HG02852 (cell line): ENCODE data around the gene ANTXR2.

ENCODE experiments used
- ATAC-seq: cut with Tn5 transposase; IDR thresholded peaks from one replicate; pipeline ENCODE4 v1.9.1; 2021; ENCODE audit warnings: mild to moderate bottlenecking, moderate library complexity; ENCODE audit not compliant: unreplicated experiment

The ANTXR2 gene

GRCh38 chr4:80092847-80093246, 19.8 kb upstream of the ANTXR2 start:
- ATAC-seq = no peak

- ATAC-seq = no peak
Measured at GRCh38 chr4:80092088-80092487, 19.1 kb upstream of the ANTXR2 start.

GRCh38 chr4:80091688-80092087, 18.7 kb upstream of the ANTXR2 start:
- ATAC-seq = no peak

- no peak for ATAC-seq
Measured at GRCh38 chr4:80091184-80091583, 18.2 kb upstream of the ANTXR2 start.

- no peak for ATAC-seq
Measured at GRCh38 chr4:80090090-80090489, 17.1 kb upstream of the ANTXR2 start.

- ATAC-seq = no peak
Measured at GRCh38 chr4:80088471-80088870, 15.4 kb upstream of the ANTXR2 start.

- ATAC-seq = no peak
Measured at GRCh38 chr4:80086296-80086695, 13.3 kb upstream of the ANTXR2 start.

- ATAC-seq = no peak
Measured at GRCh38 chr4:80085081-80085480, 12.1 kb upstream of the ANTXR2 start.

GRCh38 chr4:80082693-80083092, 9.7 kb upstream of the ANTXR2 start:
- no peak for ATAC-seq

- ATAC-seq = no peak
Measured at GRCh38 chr4:80081566-80081965, 8.5 kb upstream of the ANTXR2 start.

GRCh38 chr4:80079255-80079923, 6.4 kb upstream of the ANTXR2 start:
- no peak for ATAC-seq

GRCh38 chr4:80078346-80079092, 5.5 kb upstream of the ANTXR2 start:
- ATAC-seq = no peak

- ATAC-seq = no peak
Measured at GRCh38 chr4:80077639-80078038, 4.6 kb upstream of the ANTXR2 start.

GRCh38 chr4:80076681-80077080, 3.7 kb upstream of the ANTXR2 start:
- ATAC-seq = no peak

GRCh38 chr4:80075995-80076675, 3.1 kb upstream of the ANTXR2 start:
- ATAC-seq = no peak

- ATAC-seq = no peak
Measured at GRCh38 chr4:80074651-80075050, 1.6 kb upstream of the ANTXR2 start.

- no peak for ATAC-seq
Measured at GRCh38 chr4:80074069-80074468, 1.0 kb upstream of the ANTXR2 start.

- peak; percentile 47 for ATAC-seq
Measured at GRCh38 chr4:80073473-80074008, 512 bp upstream of the ANTXR2 start.

GRCh38 chr4:80072228-80072743, 743 bp downstream of the ANTXR2 start:
- peak; percentile 14 for ATAC-seq

GRCh38 chr4:80071604-80072227, 1.3 kb downstream of the ANTXR2 start:
- ATAC-seq = peak; percentile 15
